ENCODE measurements around the gene ANKRD55.

- TF ChIP-seq SUZ12 (IDR thresholded peaks at IDR 0.05) = no peak
- TF ChIP-seq ELF4 (IDR thresholded peaks at IDR 0.05) = no peak
- no peak for TF ChIP-seq FOXA1 (IDR thresholded peaks at IDR 0.05)
- no peak for TF ChIP-seq ZNF384 (IDR thresholded peaks at IDR 0.05)
- no peak for TF ChIP-seq NFRKB (IDR thresholded peaks at IDR 0.05)
- no peak for TF ChIP-seq BHLHE40 (IDR thresholded peaks at IDR 0.05; ENCODE audit: borderline replicate concordance)
- no peak for TF ChIP-seq FOXK2 (IDR thresholded peaks at IDR 0.05)
- TF ChIP-seq TARDBP (IDR thresholded peaks at IDR 0.05) = no peak
These were observed 56.9 kb downstream of the ANKRD55 start for GRCh38 chr5:56176155-56176798.

Measured in HEK293T (cell line).